ENCODE data around the gene MCL1.
A peak's percentile ranks its signal among the peaks of the same experiment; 100 is the strongest.
"Not testable (repeated sequence)": the region's sequence is repeated elsewhere in the genome, so short reads cannot be mapped to it uniquely, and the experiment has no call there.

Gene MCL1

DNA sequence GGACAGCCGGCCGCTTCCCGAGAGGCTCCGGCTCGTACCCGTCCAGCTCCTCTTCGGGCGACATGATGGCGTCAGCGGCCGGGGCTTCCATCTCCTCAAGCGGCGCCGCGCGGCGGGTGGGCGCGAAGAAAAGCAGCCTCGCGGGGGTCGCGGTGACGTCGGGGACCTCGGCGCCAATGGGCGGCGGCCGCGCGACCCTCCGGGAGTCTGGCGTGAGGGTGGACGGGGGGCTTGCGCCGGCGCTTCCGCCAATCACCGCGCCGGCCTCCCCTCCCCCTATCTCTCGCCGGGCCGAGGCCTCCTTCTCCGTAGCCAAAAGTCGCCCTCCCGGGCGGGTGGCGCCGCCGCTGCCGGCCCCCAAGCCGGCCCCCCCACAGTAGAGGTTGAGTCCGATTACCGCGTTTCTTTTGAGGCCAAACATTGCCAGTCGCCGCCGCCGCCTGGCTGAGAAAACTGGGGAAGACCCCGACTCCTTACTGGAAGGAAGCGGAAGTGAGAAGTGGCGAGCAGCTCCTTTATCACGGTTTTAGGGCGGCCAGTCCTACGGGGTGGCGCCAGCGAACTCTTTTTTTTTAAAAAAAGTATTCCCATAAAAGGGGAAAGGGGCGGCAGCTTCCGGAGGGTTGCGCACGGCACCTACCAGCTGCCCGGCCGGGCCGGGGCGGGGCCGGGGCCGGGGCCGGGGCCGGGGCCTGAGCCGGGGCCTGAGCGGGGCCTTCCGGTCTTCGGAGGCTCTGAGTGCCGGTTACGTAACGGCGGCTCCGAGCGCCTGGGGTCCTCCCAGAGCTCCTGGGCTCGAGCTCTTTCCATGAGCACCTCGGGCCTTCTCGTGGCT lies at the start of gene MCL1:
MCL1 (minus strand) TSS at position 501 of the 835 bp plus-strand sequence; CDS start at position 421, 80 bp downstream.
- Mint-ChIP-seq H3K4me1 (ENCODE audit: low read depth) (peaks cover 36% of the 10 kb centered on the region), H3K9me3 (no peaks in the 10 kb centered on the region), H3K27me3 (no peaks in the 10 kb centered on the region), H3K27ac (peak within 1 kb of the TSS; percentile 95), H3K36me3 (ENCODE audit: low read depth) (peaks cover 55% of the 10 kb centered on the region), H3K4me3 (peak within 1 kb of the TSS; percentile 84)
- intact Hi-C loops (cut with micrococcal nuclease) = loop anchor here (1.0 to 2.0 kb wide), 3 partner anchors 19 to 41 kb away; no protein-coding TSS in a partner anchor

DNA sequence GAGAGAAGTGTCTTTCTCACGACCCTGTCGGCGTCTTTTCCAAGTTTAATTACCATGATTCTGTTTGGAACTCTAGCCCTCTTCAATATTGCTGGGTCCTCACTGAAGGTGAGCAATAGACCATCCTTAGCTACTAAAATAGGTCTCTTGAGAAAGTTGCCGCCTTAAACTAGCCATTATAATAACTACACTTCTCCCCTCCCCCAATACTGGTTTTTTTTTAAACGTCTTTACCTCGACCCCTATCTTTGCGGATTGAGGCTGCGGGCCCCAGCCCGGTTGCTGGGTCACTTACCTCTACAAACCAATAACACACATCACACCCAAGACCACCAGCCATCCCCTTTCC lies 49.3 kb upstream of the MCL1 start:
- Mint-ChIP-seq H3K4me1 (ENCODE audit: low read depth) (peaks cover 33% of the 10 kb centered on the region), H3K9me3 (no peaks in the 10 kb centered on the region), H3K4me3 (no peak overlapping the region), H3K27ac (no peak overlapping the region), H3K27me3 (no peaks in the 10 kb centered on the region), H3K36me3 (ENCODE audit: low read depth) (peaks cover 41% of the 10 kb centered on the region)
- intact Hi-C loops (cut with micrococcal nuclease) = loop anchor here (2.0 kb wide), 1 partner anchor 18 kb away; no protein-coding TSS in a partner anchor

- H3K4me1 Mint-ChIP-seq (ENCODE audit: low read depth) = peaks cover 40% of the 10 kb centered on the region
- no peak overlapping the region for H3K4me3 Mint-ChIP-seq
- H3K9me3 Mint-ChIP-seq = no peaks in the 10 kb centered on the region
- no peak overlapping the region for H3K27ac Mint-ChIP-seq
- no peaks in the 10 kb centered on the region for H3K27me3 Mint-ChIP-seq
- H3K36me3 Mint-ChIP-seq (ENCODE audit: low read depth) = peaks cover 49% of the 10 kb centered on the region
- intact Hi-C loops (cut with micrococcal nuclease) = loop anchor here (2.0 kb wide), 1 partner anchor 17 kb away; no protein-coding TSS in a partner anchor
Observed at GRCh38 chr1:150627826-150628410, 48.5 kb upstream of the MCL1 start.

DNA sequence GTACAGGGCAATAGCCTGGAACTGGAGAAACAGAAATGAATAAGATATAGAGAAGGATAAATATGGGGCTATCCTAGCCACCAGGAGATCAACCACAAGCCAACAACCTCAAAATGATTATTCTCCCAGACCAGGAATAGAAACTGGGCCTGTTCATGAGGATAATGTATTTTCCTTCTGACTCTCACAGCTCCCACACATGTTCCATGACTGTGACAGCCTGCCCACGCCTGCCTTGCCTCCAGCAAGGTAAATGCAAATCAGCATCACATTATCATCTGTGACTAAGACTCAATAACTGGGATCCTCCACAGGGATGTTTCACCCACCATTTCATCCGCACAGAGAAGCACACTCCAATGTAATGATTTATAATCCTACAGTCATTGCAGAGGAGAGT lies 46.7 kb upstream of the MCL1 start:
- Mint-ChIP-seq H3K9me3 (no peaks in the 10 kb centered on the region), H3K27ac (no peak overlapping the region), H3K27me3 (no peaks in the 10 kb centered on the region), H3K4me3 (no peak overlapping the region), H3K36me3 (ENCODE audit: low read depth) (peaks cover 61% of the 10 kb centered on the region), H3K4me1 (ENCODE audit: low read depth) (peaks cover 52% of the 10 kb centered on the region)
- intact Hi-C loops (cut with micrococcal nuclease) = no loop called here

- peaks cover 76% of the 10 kb centered on the region for H3K36me3 Mint-ChIP-seq (ENCODE audit: low read depth)
- not testable (repeated sequence) for H3K4me3 Mint-ChIP-seq, H3K9me3 Mint-ChIP-seq, H3K27me3 Mint-ChIP-seq
- intact Hi-C loops (cut with micrococcal nuclease) = loop anchor here (5.0 kb wide), 2 partner anchors 62 to 162 kb away; no protein-coding TSS in a partner anchor
- H3K4me1 Mint-ChIP-seq (ENCODE audit: low read depth) = peaks cover 60% of the 10 kb centered on the region
- H3K27ac Mint-ChIP-seq = peak overlapping the region; percentile 42
Observed at GRCh38 chr1:150624546-150624945, 45.1 kb upstream of the MCL1 start.

DNA sequence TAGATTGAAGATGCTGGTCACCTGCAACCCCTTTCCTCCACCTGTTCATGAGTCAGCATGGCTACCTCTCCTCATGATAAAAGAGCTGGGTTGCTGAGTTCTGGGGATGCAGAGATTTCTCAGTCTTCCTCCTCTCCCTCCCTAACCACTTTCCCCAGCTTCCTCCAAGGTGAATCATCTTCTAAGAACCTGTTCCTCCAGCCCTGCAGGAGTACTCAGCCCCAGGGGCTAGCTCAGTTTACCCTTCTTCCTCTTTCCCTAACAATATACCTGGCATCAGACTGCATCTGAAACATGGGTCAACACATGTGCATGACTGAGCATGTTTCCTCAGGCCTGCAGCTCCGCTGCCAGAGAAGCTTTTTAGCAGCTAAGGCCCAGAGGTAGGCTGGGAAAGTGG lies 44.7 kb upstream of the MCL1 start:
- H3K27ac Mint-ChIP-seq = peak overlapping the region; percentile 42
- H3K4me3 Mint-ChIP-seq = not testable (repeated sequence)
- intact Hi-C loops (cut with micrococcal nuclease) = loop anchor here (5.0 kb wide), 2 partner anchors 62 to 162 kb away; no protein-coding TSS in a partner anchor

GRCh38 chr1:150622303-150622975 lies 43.0 kb upstream of the MCL1 start:
- peak overlapping the region; percentile 62 for H3K27ac Mint-ChIP-seq
- H3K9me3 Mint-ChIP-seq = no peaks in the 10 kb centered on the region
- H3K4me1 Mint-ChIP-seq (ENCODE audit: low read depth) = peaks cover 63% of the 10 kb centered on the region
- H3K27me3 Mint-ChIP-seq = no peaks in the 10 kb centered on the region
- peaks cover 91% of the 10 kb centered on the region for H3K36me3 Mint-ChIP-seq (ENCODE audit: low read depth)
- intact Hi-C loops (cut with micrococcal nuclease) = loop anchor here (5.0 kb wide), 2 partner anchors 60 to 160 kb away; no protein-coding TSS in a partner anchor
- H3K4me3 Mint-ChIP-seq = peak overlapping the region; percentile 32

More for the DNA sequence above, 44.7 kb upstream of the MCL1 start:
- peaks cover 80% of the 10 kb centered on the region for H3K36me3 Mint-ChIP-seq (ENCODE audit: low read depth)
- H3K27me3 Mint-ChIP-seq, H3K9me3 Mint-ChIP-seq: not testable (repeated sequence)
- peaks cover 63% of the 10 kb centered on the region for H3K4me1 Mint-ChIP-seq (ENCODE audit: low read depth)

DNA sequence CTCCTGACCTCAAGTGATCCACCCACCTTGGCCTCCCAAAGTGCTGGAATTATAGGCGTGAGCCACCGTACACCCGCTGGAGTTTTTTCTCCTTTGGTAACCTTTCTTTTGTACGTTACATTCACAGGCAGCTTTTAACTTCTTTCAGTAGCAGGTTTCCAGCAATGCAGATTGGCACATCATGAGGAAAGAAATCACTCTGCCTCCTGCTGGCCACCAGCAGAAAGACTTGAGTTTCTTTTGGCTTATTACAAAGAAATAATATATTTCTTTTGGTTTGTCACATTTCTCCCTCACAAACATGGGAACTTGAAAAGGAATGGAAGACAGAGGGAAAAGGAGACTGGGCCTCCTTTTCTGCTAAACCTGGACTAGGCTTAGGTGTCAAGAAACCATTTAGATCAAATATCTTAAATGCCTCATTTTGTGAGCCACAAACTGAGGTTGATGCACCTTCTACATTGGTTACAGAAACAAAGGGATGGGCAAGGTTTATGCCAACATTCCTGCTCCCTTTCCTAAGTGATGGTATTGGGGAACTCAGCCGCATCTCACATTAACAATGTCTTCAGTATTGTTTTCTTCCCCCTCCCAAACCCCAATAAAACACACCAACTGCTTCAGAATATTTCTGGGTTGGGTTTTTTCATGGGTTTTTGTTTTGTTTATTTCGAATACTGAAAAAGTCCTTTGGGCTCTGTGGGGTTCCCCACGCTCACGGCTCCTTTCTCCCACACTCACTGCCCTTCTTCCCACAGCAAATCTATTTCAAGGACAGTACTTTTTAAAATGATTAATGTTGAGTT lies 42.3 kb upstream of the MCL1 start:
- H3K36me3 Mint-ChIP-seq (ENCODE audit: low read depth) = peaks cover 91% of the 10 kb centered on the region
- H3K4me3 Mint-ChIP-seq = peak overlapping the region; percentile 32
- intact Hi-C loops (cut with micrococcal nuclease) = loop anchor here (2.0 to 5.0 kb wide), 3 partner anchors 43 to 159 kb away; partner anchors contain the start of gene MCL1
- H3K27me3 Mint-ChIP-seq = no peaks in the 10 kb centered on the region
- peak overlapping the region; percentile 62 for H3K27ac Mint-ChIP-seq
- H3K4me1 Mint-ChIP-seq (ENCODE audit: low read depth) = peaks cover 70% of the 10 kb centered on the region
- H3K9me3 Mint-ChIP-seq = no peaks in the 10 kb centered on the region

- intact Hi-C loops (cut with micrococcal nuclease) = loop anchor here (2.0 to 5.0 kb wide), 3 partner anchors 42 to 159 kb away; partner anchors contain the start of gene MCL1
- H3K4me1 Mint-ChIP-seq (ENCODE audit: low read depth) = peaks cover 74% of the 10 kb centered on the region
- peaks cover 91% of the 10 kb centered on the region for H3K36me3 Mint-ChIP-seq (ENCODE audit: low read depth)
- H3K27me3 Mint-ChIP-seq = no peaks in the 10 kb centered on the region
- H3K4me3 Mint-ChIP-seq = no peak overlapping the region
- peak overlapping the region; percentile 56 for H3K27ac Mint-ChIP-seq
- no peaks in the 10 kb centered on the region for H3K9me3 Mint-ChIP-seq
Observed at GRCh38 chr1:150620919-150621318, 41.5 kb upstream of the MCL1 start.

DNA sequence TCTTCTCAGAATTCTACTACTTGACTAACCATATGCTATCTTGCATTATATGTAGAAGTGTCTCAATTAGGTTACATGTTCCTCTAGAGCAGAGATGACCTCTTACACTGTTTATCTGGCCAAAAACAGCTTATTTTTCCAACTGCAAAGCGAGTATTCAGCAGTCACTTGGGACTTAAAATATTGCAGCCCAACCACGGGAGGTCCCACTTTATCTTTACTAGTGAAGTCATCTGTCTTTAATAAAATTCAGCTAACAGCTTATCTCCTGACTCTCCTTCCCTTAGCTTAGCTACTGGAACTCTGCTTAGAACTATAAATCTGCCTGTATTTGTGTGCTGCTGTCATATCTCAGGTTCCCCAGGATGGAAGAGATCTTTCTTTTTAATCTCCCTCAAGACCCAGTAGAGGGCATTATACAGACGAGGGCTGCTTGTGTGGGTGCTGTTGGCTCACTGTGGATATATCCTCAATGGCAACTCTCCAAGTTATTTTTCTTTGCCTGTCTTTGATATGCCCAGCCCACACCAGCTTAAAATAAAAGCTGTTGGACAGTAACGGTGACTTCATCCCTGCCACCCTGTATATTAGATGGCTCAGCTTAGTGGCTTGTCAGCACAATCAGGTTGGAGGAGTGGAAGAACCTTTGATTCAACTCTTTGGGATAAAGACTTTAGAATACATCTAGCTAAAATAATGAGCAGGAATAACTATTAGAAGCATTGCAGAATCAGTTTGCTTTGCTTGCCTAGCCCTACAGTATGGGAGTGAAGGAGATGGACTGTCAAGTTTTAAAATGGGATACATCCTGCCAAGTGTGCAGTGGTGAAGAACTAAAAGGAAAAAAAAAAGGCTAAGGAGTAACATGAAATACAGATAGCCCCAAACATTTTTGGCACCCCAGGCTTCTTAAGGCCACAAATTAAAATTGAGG lies 40.4 kb upstream of the MCL1 start:
- intact Hi-C loops (cut with micrococcal nuclease) = loop anchor here (2.0 to 5.0 kb wide), 3 partner anchors 41 to 158 kb away; partner anchors contain the start of gene MCL1
- no peaks in the 10 kb centered on the region for H3K27me3 Mint-ChIP-seq
- no peaks in the 10 kb centered on the region for H3K9me3 Mint-ChIP-seq
- peak overlapping the region; percentile 56 for H3K27ac Mint-ChIP-seq
- H3K4me1 Mint-ChIP-seq (ENCODE audit: low read depth) = peaks cover 74% of the 10 kb centered on the region
- H3K4me3 Mint-ChIP-seq = no peak overlapping the region
- H3K36me3 Mint-ChIP-seq (ENCODE audit: low read depth) = peaks cover 88% of the 10 kb centered on the region

DNA sequence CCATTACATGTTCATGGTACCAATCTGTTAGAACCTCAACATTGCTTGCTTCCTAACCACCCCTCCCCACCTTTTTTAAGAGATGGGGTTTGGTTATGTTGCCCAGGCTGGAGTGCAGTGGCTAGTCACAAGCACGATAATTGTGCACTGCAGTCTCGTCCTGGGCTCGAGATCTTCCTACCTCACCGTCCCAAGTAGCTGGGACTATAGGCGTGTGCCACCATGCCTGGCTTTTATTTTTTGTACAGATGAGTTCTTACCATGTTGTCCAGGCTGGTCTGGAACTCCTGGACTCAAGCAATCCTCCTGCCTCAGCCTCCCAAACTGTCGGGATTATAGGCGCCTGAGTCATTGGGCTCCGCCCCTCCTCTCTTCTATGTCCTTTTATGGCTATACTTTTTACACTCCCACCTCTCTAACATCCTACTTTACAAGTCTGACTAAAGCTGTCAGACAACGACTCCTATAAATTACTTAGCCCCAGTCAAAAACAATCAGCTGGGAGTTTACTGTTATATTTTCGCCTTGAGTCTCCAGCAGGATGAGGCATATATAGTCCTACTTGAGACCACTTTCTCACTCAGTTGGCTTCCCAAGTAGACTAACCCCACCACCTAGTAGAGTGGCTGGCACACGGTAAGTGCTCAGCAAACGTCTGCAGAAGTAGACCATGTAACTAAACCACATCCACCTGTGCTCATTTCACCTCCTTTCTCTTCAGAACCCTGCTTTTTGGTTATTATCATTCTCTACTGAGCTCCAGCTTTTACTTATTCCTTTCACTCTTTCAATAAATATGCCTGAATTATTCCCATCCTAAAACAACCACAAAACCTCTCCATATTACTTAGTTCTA lies 36.2 kb upstream of the MCL1 start:
- Mint-ChIP-seq H3K4me1 (ENCODE audit: low read depth) (peaks cover 73% of the 10 kb centered on the region), H3K27ac (peak overlapping the region; percentile 94), H3K9me3 (no peaks in the 10 kb centered on the region), H3K4me3 (peak overlapping the region; percentile 20), H3K27me3 (no peaks in the 10 kb centered on the region), H3K36me3 (ENCODE audit: low read depth) (peaks cover 52% of the 10 kb centered on the region)
- intact Hi-C loops (cut with micrococcal nuclease) = no loop called here

All from dendritic cell treated with granulocyte-macrophage colony-stimulating factor and Interleukin-4, amounts not matched to agents 40 ng/mL and 50 ng/mL, for 4 days (primary cell).